ENCODE data around the gene OGDH.
"Not testable (repeated sequence)": the region's sequence is repeated elsewhere in the genome, so short reads cannot be mapped to it uniquely, and the experiment has no call there.

OGDH gene

GRCh38 chr7:44694326-44694725, 87.9 kb downstream of the OGDH start:
- H3K4me3 ChIP-seq (ENCODE audit: control insufficient read depth, low read depth, low read length), result no peak overlapping the region
- DNase-seq (ENCODE audit: low read depth), result no peak

GRCh38 chr7:44694766-44695165, 88.3 kb downstream of the OGDH start:
- H3K4me3 ChIP-seq (ENCODE audit: control insufficient read depth, low read depth, low read length), result no peak overlapping the region
- no peak for TF ChIP-seq CTCF (IDR thresholded peaks at IDR 0.05; ENCODE audit: control insufficient read depth, insufficient read depth, low read depth, low read length, missing control alignments)
- no peak for DNase-seq (ENCODE audit: low read depth)

More at GRCh38 chr7:44694326-44694725, 87.9 kb downstream of the OGDH start:
- no peak for TF ChIP-seq CTCF (IDR thresholded peaks at IDR 0.05; ENCODE audit: control insufficient read depth, insufficient read depth, low read depth, low read length, missing control alignments)

- no peak overlapping the region for H3K4me3 ChIP-seq (ENCODE audit: control insufficient read depth, low read depth, low read length)
- no peak for TF ChIP-seq CTCF (IDR thresholded peaks at IDR 0.05; ENCODE audit: control insufficient read depth, insufficient read depth, low read depth, low read length, missing control alignments)
- DNase-seq (ENCODE audit: low read depth), result no peak
Measured at GRCh38 chr7:44695756-44696155, 89.3 kb downstream of the OGDH start.

- H3K4me3 ChIP-seq (ENCODE audit: control insufficient read depth, low read depth, low read length), result no peak overlapping the region
- DNase-seq (ENCODE audit: low read depth), result no peak
- TF ChIP-seq CTCF (IDR thresholded peaks at IDR 0.05; ENCODE audit: control insufficient read depth, insufficient read depth, low read depth, low read length, missing control alignments), result no peak
Measured at GRCh38 chr7:44696728-44697127, 90.3 kb downstream of the OGDH start.

- no peak for TF ChIP-seq CTCF (IDR thresholded peaks at IDR 0.05; ENCODE audit: control insufficient read depth, insufficient read depth, low read depth, low read length, missing control alignments)
- no peak for DNase-seq (ENCODE audit: low read depth)
- no peak overlapping the region for H3K4me3 ChIP-seq (ENCODE audit: control insufficient read depth, low read depth, low read length)
Measured at GRCh38 chr7:44697136-44698045, 91.0 kb downstream of the OGDH start.

GRCh38 chr7:44698046-44698580, 91.7 kb downstream of the OGDH start:
- H3K4me3 ChIP-seq (ENCODE audit: control insufficient read depth, low read depth, low read length), result no peak overlapping the region
- DNase-seq (ENCODE audit: low read depth), result no peak
- TF ChIP-seq CTCF (IDR thresholded peaks at IDR 0.05; ENCODE audit: control insufficient read depth, insufficient read depth, low read depth, low read length, missing control alignments), result no peak

GRCh38 chr7:44699598-44699997, 93.2 kb downstream of the OGDH start:
- not testable (repeated sequence) for H3K4me3 ChIP-seq (ENCODE audit: control insufficient read depth, low read depth, low read length); DNase-seq (ENCODE audit: low read depth)

Data from AG09309 (cell line).